CD4-positive, alpha-beta T cell treated with Interleukin-1 beta for 1 hour (primary cell): ENCODE results near the gene CR1.
A peak's percentile ranks its signal among the peaks of the same experiment; 100 is the strongest.
"Not testable (repeated sequence)": the region's sequence is repeated elsewhere in the genome, so short reads cannot be mapped to it uniquely, and the experiment has no call there.

Source experiments
- DNase-seq, 2 donors: peaks; one replicate each; pipeline ENCODE4 v3.0.0-alpha.2; 2020 to 2022

The CR1 gene

DNA sequence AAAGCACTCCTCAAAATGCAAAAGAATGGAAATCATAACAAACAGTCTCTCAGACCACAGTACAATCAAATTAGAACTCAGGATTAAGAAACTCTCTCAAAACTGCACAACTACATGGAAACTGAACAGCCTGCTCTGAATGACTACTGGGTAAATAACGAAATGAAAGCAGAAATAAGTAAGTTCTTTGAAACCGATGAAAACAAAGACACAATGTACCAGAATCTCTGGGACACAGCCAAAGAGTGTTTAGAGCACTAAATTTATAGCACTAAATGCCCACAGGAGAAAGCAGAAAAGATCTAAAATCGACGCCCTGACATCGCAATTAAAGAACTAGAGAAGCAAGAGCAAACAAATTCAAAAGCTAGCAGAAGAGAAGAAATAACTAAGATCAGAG, 95.2 kb downstream of the CR1 start:
- DNase-seq, result not testable (repeated sequence)

DNA sequence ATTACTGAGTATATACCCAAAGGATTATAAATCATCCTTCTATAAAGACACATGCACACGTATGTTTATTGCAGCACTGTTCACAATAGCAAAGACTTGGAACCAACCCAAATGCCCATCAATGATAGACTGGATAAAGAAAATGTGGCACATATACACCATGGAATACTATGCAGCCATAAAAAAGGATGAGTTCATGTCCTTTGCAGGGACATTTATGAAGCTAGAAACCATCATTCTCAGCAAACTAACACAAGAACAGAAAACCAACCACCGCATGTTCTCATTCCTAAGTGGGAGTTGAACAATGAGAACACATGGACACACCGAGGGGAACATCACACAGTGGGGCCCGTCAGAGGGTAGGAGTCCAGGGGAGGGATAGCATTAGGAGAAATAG, 98.1 kb downstream of the CR1 start:
- DNase-seq, result not testable (repeated sequence)

DNA sequence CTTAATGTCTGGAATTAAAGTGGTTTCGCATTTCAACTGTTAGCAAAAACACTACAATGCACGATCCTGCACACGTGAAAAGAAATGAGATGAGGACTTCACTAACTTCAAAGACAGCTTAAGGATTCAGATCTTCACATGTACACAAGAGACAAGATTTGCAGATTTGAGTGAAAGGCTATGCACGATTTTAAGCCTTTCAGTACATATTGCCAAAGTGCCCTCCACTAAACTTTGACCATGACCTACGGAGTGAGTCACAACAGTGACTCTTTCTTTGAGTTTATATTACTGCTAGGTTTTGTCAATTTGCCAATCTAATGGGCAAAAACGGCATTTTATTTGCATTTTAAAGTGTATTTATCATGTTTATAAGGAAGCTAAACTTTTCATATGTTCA, 107.8 kb downstream of the CR1 start:
- no peak for DNase-seq

DNA sequence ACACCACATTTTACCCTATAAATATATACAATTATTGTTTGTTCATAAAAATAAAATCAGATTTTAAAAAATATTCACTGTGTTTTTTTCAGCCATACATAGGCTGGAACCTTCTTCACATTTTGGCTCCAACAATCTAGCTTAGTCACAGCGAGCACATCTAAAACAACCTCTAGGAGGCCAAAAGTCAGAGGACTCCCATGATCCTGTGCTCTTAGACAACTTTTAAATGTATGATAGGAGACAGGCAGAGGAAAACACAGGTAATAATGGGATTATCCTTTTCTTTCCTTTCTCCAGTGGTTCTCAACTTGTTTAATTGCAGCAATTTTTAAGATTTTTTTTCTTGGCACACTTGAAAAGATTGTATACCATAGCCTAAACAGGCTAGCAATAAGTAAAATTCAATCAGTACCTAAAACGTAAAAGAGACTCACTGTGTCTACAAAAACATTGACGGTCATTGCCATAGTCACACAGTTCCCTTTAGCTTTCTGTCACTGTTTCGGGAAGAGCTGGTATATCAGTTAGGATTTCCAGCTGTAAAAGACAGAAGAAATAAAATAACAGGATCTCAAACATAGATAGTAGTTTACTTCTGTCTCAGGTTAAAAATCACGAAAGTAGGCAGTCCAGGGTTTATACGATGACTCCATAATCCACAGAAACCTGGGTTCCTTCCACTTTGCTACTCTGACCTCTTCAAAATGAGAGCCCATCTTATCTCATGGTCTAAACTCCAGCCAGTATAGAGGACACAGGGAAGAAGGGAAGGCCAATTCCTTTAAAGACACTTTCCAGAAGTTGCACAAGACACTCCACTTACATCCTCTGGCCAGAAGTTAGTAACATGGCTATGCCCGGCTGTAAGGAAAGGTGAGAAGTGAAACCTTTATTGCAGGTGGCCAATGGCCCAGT, 109.7 kb downstream of the CR1 start:
- DNase-seq, result no peak

- no peak for DNase-seq
These were observed 110.4 kb downstream of the CR1 start for GRCh38 chr1:207606362-207606755.

- DNase-seq, result no peak
These were observed 116.8 kb downstream of the CR1 start for GRCh38 chr1:207612762-207613161.

GRCh38 chr1:207619871-207620542, 124.0 kb downstream of the CR1 start:
- DNase-seq, result peak; percentile 2 to 35

DNA sequence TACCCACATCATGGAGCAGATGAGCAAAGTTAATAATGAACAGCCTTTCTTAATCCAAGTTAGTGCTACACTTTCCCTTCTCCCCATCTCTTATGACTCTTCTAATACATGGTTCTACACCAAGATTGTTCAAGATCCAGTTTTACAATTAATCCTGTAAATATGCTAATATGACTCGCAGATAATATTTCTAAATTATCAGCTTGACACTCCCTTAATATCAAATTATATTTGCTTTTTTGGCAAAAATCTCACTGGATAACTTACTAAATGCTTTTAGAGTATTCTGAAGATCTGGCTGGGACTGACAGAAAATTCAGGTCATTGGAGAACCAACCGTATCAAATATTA, 124.6 kb downstream of the CR1 start:
- DNase-seq, result no peak

GRCh38 chr1:207625504-207626071, 129.6 kb downstream of the CR1 start:
- DNase-seq, result not testable (repeated sequence)

GRCh38 chr1:207626972-207627337, 131.0 kb downstream of the CR1 start:
- DNase-seq, result no peak

DNA sequence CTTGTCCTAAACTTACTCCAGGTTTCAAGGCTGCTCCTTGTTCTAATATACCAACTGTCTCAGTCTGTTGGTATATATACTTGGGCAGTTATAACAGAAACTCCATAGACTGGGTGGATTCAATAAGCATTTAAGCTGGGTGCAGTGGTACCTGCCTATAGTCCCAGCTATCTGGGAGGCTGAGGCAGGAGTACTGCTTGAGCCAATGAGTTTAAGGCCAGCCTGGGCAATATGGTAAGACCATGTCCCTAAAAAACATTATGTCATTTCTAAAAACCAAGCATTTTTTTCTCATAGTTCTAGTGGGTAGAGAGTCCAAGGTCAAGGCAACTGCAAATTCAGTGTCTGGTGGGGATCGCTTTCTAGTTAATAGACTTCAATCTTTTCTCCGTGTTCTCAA, 131.5 kb downstream of the CR1 start:
- DNase-seq, result no peak

DNA sequence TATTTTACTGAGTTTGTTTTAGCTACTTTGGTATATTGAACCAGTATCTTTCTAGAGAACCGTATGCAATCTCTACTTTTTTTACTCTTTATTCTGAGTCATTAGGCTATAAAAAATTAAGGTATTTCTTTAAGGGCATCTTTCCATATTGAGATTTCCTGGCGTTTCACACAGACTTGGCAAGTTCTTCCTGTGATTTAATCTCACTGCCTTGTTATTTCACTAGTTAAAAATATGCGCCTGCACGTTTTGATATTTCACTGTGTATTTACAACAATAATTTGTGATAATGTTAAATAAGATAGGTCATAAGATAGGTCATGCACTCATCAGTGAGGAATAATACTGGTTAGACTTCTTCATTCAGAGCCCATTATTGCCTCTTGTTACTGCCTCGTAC, 132.8 kb downstream of the CR1 start:
- DNase-seq, result no peak

- no peak for DNase-seq
These were observed 135.2 kb downstream of the CR1 start for GRCh38 chr1:207631137-207631536.

- DNase-seq, result no peak
These were observed 137.3 kb downstream of the CR1 start for GRCh38 chr1:207633226-207633625.

DNA sequence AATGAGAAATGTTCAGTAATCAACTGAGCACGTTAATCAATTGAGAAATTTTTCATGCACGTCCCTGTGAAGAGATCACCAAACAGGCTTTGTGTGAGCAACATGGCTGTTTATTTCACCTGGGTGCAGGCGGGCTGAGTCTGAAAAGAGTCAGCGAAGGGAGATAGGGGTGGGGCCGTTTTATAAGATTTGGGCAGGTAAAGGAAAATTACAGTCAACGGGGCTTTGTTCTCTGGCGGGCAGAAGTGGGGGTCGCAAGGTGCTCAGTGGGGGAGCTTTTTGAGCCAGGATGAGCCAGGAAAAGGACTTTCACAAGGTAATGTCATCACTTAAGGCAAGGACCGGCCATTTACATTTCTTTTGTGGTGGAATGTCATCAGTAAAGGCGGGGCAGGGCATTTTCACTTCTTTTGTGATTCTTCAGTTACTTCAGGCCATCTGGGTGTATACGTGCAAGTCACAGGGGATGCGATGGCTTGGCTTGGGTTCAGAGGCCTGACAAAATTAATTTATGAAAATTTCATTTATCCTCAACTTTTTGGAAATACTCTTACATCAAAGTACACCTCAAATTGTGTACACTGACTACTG, 137.8 kb downstream of the CR1 start:
- not testable (repeated sequence) for DNase-seq

DNA sequence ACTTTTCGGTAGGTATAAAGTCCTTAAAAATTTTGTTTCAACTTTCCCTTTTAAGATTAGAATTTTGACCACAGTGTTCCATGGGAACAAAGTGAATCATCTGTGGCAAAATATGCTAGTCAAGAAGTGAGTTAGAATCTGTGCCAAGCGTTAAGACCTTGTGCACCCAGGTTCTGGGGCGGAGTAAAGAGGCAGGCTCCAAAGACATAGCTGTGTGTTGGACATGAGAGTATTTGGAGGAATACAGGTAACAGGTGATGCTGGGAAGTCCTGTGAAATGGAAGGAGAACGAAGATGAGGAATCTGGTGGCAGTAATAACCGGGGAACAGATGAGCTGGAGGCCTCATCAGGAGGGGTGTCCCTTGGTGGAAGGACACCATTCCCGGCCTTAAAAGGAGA, 138.3 kb downstream of the CR1 start:
- not testable (repeated sequence) for DNase-seq

DNA sequence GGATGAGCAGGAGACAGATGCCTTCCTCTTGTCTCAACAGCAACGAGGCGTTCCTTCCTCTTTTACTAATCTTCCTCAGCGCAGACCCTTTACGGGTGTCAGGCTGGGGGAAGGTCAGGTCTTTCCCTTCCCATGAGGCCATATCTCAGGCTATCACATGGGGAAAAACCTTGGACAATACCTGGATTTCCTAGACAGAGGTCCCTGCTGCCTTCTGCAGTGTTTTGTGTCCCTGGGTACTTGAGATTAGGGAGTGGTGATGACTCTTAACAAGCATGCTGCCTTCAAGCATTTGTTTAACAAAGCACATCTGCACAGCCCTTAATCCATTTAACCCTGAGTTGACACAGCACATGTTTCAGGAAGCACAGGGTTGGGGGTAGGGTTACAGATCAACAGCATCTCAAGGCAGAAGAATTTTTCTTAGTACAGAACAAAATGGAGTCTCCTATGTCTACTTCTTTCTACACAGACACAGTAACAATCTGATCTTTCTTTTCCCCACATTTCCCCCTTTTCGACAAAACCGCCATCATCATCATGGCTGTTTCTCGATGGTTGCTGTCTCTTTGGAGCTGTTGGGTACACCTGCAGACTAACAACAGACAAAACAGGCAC, 139.7 kb downstream of the CR1 start:
- not testable (repeated sequence) for DNase-seq

GRCh38 chr1:207638487-207639145, 142.7 kb downstream of the CR1 start:
- DNase-seq, result not testable (repeated sequence)

- not testable (repeated sequence) for DNase-seq
These were observed 143.4 kb downstream of the CR1 start for GRCh38 chr1:207639362-207639761.

- no peak for DNase-seq
These were observed 148.4 kb downstream of the CR1 start for GRCh38 chr1:207644166-207644851.

DNA sequence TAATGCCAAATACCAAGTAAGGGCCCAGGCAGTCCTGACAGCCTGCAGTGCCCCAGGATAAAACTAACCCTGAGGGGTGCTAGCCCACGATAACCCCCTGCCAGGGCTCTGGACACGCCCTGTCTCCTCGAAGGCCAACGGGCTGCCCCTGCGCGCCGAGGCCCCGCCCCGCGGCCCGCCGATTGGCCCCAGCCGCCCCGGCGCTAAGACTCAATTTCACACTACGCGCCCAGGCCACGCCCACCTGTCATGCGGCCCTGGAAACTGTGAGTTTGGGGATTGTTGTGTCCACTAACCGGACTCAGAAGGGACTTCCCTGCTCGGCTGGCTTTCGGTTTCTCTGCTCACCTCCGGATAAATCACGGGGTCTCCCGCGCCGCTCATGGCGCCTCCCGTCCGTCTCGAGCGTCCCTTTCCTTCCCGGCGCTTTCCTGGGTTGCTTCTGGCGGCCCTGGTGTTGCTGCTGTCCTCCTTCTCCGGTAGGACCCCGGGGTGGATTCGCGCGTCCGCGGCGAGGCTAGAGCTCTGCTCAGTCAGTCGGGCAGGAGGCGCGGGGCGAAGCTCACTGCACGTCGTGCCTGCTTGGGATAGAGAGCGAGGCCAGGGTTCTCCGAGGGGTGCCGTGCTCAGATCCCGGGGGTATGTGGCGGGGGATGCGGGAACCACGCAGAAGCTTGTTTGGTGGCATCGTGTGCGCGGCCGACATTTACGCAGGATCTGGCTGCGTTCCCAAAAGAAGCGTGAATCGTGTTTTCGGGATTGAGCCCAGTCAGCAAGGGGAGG, 149.1 kb downstream of the CR1 start, which contains the start of gene CR1L:
TSS of gene CR1L (plus strand) at position 282 of the 783 bp plus-strand sequence. CDS start at position 383, 101 bp downstream.
- peak; percentile 64 to 76 for DNase-seq
